Eye (tissue), 1 donor: ENCODE results near the gene THOC6.
A peak's percentile ranks its signal among the peaks of the same experiment; 100 is the strongest.

Source experiments
- DNase-seq: peaks from one replicate; pipeline ENCODE4 v3.0.0-alpha.2; 2015

THOC6 gene

GRCh38 chr16:3017794-3018506, 5.9 kb upstream of the THOC6 start, which contains the start of gene CLDN6:
TSS of gene CLDN6 (minus strand) at chr16:3018183. CDS start at chr16:3016021, 2,162 bp downstream.
- DNase-seq = peak; percentile 72

- no peak for DNase-seq
Observed at GRCh38 chr16:3019594-3020246, 4.1 kb upstream of the THOC6 start.

- DNase-seq = peak; percentile 89
Observed at GRCh38 chr16:3020247-3020603, 3.6 kb upstream of the THOC6 start, which contains the start of gene TNFRSF12A. TSS of gene TNFRSF12A (plus strand) at chr16:3020368. CDS start at chr16:3020398, 30 bp downstream.

GRCh38 chr16:3020604-3021448, 3.0 kb upstream of the THOC6 start:
- DNase-seq = no peak

- peak; percentile 81 for DNase-seq
Observed at GRCh38 chr16:3021449-3022207, 2.2 kb upstream of the THOC6 start.

- DNase-seq = peak; percentile 78
Observed at GRCh38 chr16:3022208-3022683, 1.6 kb upstream of the THOC6 start.

GRCh38 chr16:3022684-3023414, 986 bp upstream of the THOC6 start:
- DNase-seq = no peak

- no peak for DNase-seq
Observed at GRCh38 chr16:3023415-3023668, 493 bp upstream of the THOC6 start.

- DNase-seq = no peak
Observed at GRCh38 chr16:3025032-3026002, 1.5 kb downstream of the THOC6 start.

- no peak for DNase-seq
Observed at GRCh38 chr16:3026003-3026378, 2.2 kb downstream of the THOC6 start.

- no peak for DNase-seq
Observed at GRCh38 chr16:3026609-3027488, 3.0 kb downstream of the THOC6 start.

GRCh38 chr16:3027489-3027795, 3.6 kb downstream of the THOC6 start:
- no peak for DNase-seq

GRCh38 chr16:3027983-3028715, 4.3 kb downstream of the THOC6 start:
- DNase-seq = peak; percentile 93

GRCh38 chr16:3028716-3029319, 5.0 kb downstream of the THOC6 start:
- DNase-seq = peak; percentile 46

GRCh38 chr16:3029491-3030221, 5.8 kb downstream of the THOC6 start:
- peak; percentile 39 for DNase-seq

- no peak for DNase-seq
Observed at GRCh38 chr16:3030222-3031212, 6.7 kb downstream of the THOC6 start.

GRCh38 chr16:3032624-3033023, 8.8 kb downstream of the THOC6 start:
- DNase-seq = no peak
